Endothelial cell of umbilical vein (primary cell): ENCODE measurements around the gene CALD1. TPM values are rescaled to one million over a fixed set of nuclear protein-coding genes. Genes with fewer than 3 reads are reported as not detected.

ENCODE experiments used
- BruUV-seq: library from RNA; stranded (reverse); fragments of 400-500 nt; replicated peaks from 2 replicates; lab custom pipeline; 2021; lab: Mats Ljungman, UMichigan
- CTCF ChIA-PET: fragments of 300-600, 350-600 bp; sonication (Branson Sonifier 250); formaldehyde crosslinking; loops from one replicate; lab custom pipeline; 2021; ENCODE audit warnings: antibody characterized with exemption, inconsistent platforms; lab: Charles Lee
- POLR2A ChIA-PET: fragments of 300-600, 350-600 bp; sonication (Branson Sonifier 250); formaldehyde crosslinking; loops from one replicate; lab custom pipeline; 2021; ENCODE audit warnings: antibody characterized with exemption, inconsistent platforms; lab: Charles Lee
- DNase-seq: peaks from one replicate; pipeline ENCODE4 v3.0.0-alpha.2; 2011; ENCODE audit warnings: low read depth, low spot score
- FAIRE-seq: peaks from 2 replicates; lab custom pipeline; 2011; peaks lifted over from hg19 to GRCh38; lab: Jason Lieb, UNC
- H2AFZ ChIP-seq: 2 replicates; pipeline ENCODE4 v1.6.0; 2012; ENCODE audit warnings: low read depth, low read length, control low read depth, inconsistent platforms
- H3K27ac ChIP-seq: 2 replicates; pipeline ENCODE4 v1.5.1; 2011; ENCODE audit warnings: low read depth, mild to moderate bottlenecking, control low read depth, low read length, moderate library complexity; ENCODE audit not compliant: insufficient read depth
- H3K27me3 ChIP-seq, 2 experiments: 2 replicates each; pipeline versions ENCODE4 v1.6.0 to v1.6.1; 2011; ENCODE audit warnings: low read length in 2 of 2, mixed read lengths in 1 of 2; ENCODE audit not compliant: control insufficient read depth in 2 of 2, insufficient read depth in 2 of 2
- H3K36me3 ChIP-seq, 2 experiments: 2 replicates in 1 of 2; 3 replicates in 1 of 2; pipeline ENCODE4 v1.5.1; 2011; ENCODE audit warnings: low read length in 2 of 2, mild to moderate bottlenecking in 1 of 2, moderate library complexity in 1 of 2; ENCODE audit not compliant: control insufficient read depth in 2 of 2, insufficient read depth in 2 of 2; ENCODE audit errors: extremely low read depth in 1 of 2
- H3K4me1 ChIP-seq: 3 replicates; pipeline ENCODE4 v1.5.1; 2011; ENCODE audit warnings: mild to moderate bottlenecking, low read length; ENCODE audit not compliant: control insufficient read depth, insufficient read depth; ENCODE audit errors: extremely low read depth
- H3K4me2 ChIP-seq: 2 replicates; pipeline ENCODE4 v1.6.1; 2011; ENCODE audit warnings: low read length, control low read depth, mixed read lengths; ENCODE audit not compliant: insufficient read depth
- H3K4me3 ChIP-seq, 3 experiments: fragments of 200-600 bp in 1 of 3; sonication (generic), shearing (Covaris generic) in 1 of 3; replicated peaks in 1 of 3; 2 replicates each; pipeline ENCODE4 v1.5.1; 2011 to 2016; ENCODE audit warnings: control low read depth in 3 of 3, low read length in 3 of 3, mild to moderate bottlenecking in 2 of 3, inconsistent platforms in 1 of 3, low read depth in 1 of 3, moderate library complexity in 1 of 3; ENCODE audit not compliant: insufficient read depth in 1 of 3
- H3K79me2 ChIP-seq: 2 replicates; pipeline ENCODE4 v1.6.0; 2012; ENCODE audit warnings: low read length, inconsistent platforms; ENCODE audit not compliant: control insufficient read depth, insufficient read depth
- H3K9ac ChIP-seq: replicated peaks from 2 replicates; pipeline ENCODE3; 2011; ENCODE audit warnings: low read length, control low read depth; ENCODE audit not compliant: insufficient read depth; ENCODE audit errors: extremely low read depth
- H3K9me1 ChIP-seq: replicated peaks from 3 replicates; pipeline ENCODE4 v1.6.0; 2011; ENCODE audit warnings: mild to moderate bottlenecking, low read length; ENCODE audit not compliant: control insufficient read depth, insufficient read depth; ENCODE audit errors: extremely low read depth
- H3K9me3 ChIP-seq: replicated peaks from 2 replicates; pipeline ENCODE4 v1.5.1; 2012; ENCODE audit warnings: low read length, inconsistent platforms; ENCODE audit not compliant: control insufficient read depth, insufficient read depth
- H4K20me1 ChIP-seq: replicated peaks from 2 replicates; pipeline ENCODE3; 2011; ENCODE audit warnings: mild to moderate bottlenecking, low read length; ENCODE audit not compliant: control insufficient read depth, insufficient read depth; ENCODE audit errors: extremely low read depth
- FOS ChIP-seq: IDR thresholded peaks from 2 replicates; pipeline ENCODE4 v1.6.1; 2011; ENCODE audit warnings: mild to moderate bottlenecking, low read length, moderate library complexity, borderline replicate concordance; ENCODE audit not compliant: insufficient read depth
- JUN ChIP-seq: IDR thresholded peaks from 2 replicates; pipeline ENCODE4 v1.6.1; 2011; ENCODE audit warnings: borderline replicate concordance, low read depth; ENCODE audit not compliant: insufficient read length, insufficient read depth
- MYC ChIP-seq: IDR thresholded peaks from one replicate; pipeline ENCODE4 v1.6.1; 2011; ENCODE audit warnings: mild to moderate bottlenecking, low read depth, low read length
- dilution Hi-C: fragments of 300-500 bp; cut with MboI; formaldehyde crosslinking; loops from one replicate; pipeline ENCODE4 v1.15.0; 2019; ENCODE audit warnings: low sequenced_read_pairs; ENCODE audit not compliant: extremely low pct_ligation_motif_present
- intact Hi-C: fragments of 100-400 bp; cut with micrococcal nuclease; formaldehyde crosslinking; loops from one replicate; pipeline ENCODE4 v1.10.0; 2022
- polyA plus RNA-seq, 4 experiments: library from polyadenylated mRNA; depleted of rRNA in 3 of 4; stranded (reverse) in 3 of 4; unstranded in 1 of 4; fragments of >200 nt; gene quantifications; 2 replicates each; pipeline versions ENCODE4 v1.2.1 to v1.2.3, GENCODE V29; 2011 to 2012; ENCODE audit warnings: missing spikeins in 1 of 4
- total RNA-seq: library from RNA; stranded (reverse); gene quantifications from 2 replicates; pipeline ENCODE4 v1.2.3, GENCODE V29; 2021
- TF ChIP-seq, protein P1 (sequence below): IDR thresholded peaks from 2 replicates; pipeline ENCODE4 v1.6.1; 2011; ENCODE audit not compliant: insufficient read depth, insufficient read length
- TF ChIP-seq, protein P2 (sequence below), 2 donors: IDR thresholded peaks; 1 replicate in 1 of 2; 2 replicates in 1 of 2; pipeline ENCODE4 v1.5.1; 2011; ENCODE audit warnings: low read length in 2 of 2, mild to moderate bottlenecking in 2 of 2, moderate library complexity in 2 of 2, control low read depth in 1 of 2, inconsistent platforms in 1 of 2, low read depth in 1 of 2; ENCODE audit not compliant: insufficient read depth in 1 of 2; ENCODE audit errors: extremely low read depth in 1 of 2

Gene CALD1
- total and polyA plus RNA-seq, 2 donors (not counting 3 experiments of a cell fraction or from before 2014, with no cell fraction given): 136 to 307 TPM

DNA sequence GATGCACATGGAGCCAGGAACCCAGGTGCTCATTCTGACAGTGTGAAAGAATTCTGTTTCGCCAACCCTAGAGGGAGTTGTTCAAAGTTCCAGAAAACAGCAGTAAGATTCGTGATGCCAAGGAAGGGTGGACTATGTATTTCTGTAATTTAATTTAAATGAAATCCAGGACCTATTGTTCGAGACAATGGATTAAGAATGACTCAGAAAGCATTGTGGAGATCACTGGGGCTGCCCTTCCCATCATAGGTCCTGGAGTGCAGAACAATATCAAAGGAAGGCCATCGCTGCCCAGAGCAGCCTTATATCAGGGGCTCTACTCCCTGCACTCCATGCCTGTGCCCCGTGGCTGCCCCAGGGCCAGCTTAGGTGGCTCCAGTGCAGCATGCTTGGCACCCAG, 32.1 kb upstream of the CALD1 start:
- no peak overlapping the region for H3K9ac ChIP-seq
- no peak overlapping the region for H3K4me3 ChIP-seq
- CTCF ChIA-PET: interaction anchor here (0.9 to 7.2 kb wide), 2 partner anchors 23 to 115 kb away, joined by 3 to 39 read pairs; no protein-coding TSS in a partner anchor
- no peak overlapping the region for H3K27ac ChIP-seq
- TF ChIP-seq, protein P1, sequence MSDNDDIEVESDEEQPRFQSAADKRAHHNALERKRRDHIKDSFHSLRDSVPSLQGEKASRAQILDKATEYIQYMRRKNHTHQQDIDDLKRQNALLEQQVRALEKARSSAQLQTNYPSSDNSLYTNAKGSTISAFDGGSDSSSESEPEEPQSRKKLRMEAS: no peak
- TF ChIP-seq JUN (peak; percentile 9), FOS (peak; percentile 29)
- no peaks in the 10 kb centered on the region for H3K36me3 ChIP-seq
- H3K4me1 ChIP-seq: peaks cover 3% of the 10 kb centered on the region
- H3K27me3 ChIP-seq: no peaks in the 10 kb centered on the region
- H4K20me1 ChIP-seq: no peaks in the 10 kb centered on the region
- BruUV-seq: no TSS peak
- intact Hi-C loops (no loop called here), dilution Hi-C loops (no loop called here)
- POLR2A ChIA-PET: no interaction called here
- no peaks in the 10 kb centered on the region for H3K9me3 ChIP-seq
- H2AFZ ChIP-seq: no peak overlapping the region
- DNase-seq (peak; percentile 31), FAIRE-seq (no peak)
- no peaks in the 10 kb centered on the region for H3K9me1 ChIP-seq
- H3K79me2 ChIP-seq: no peaks in the 10 kb centered on the region
- no peak overlapping the region for H3K4me2 ChIP-seq

DNA sequence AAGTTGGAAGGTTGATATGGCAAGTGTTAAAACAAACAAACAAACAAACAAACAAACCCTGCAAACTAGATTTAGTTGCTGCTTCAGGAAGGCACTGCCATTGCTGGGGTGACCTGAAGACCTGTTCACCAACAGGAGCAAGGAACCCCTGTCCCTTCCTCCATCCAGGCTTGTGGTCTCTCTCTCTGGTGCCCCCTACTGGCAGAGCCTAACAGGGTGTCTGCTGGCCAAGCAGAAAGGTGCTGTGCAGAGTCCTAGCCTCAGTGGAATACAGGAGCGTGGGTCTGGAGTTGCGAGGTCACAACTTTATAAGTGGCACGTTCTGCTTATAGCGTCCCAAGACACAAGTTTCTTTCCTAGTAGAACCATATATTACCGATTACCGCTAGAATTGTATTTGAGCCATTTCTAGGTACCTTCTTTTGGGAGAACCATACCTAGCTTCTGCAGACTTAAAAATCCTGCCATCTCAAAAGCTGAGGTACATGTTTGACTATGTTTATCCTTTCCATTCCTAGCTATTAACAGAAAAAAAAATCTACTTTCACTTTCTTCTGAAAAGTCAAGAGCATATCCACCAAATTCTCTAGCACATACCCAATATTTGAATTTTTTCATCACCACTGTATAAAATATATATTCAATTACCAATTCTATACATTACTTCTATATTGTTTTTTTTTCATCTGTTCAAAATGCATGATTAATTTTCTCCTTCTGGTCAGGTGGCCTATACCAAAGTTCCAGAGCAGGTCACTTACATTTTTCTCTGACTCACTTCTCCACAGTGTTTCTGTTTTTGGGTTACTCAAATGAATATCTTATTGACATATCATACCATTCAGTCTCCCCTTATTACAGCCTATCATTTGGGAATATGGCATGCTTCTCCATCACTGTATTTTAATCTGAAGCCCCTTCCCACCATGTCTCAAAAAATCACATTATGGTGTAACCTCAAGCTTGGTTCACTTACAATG, 29.1 kb upstream of the CALD1 start:
- no peak for TF ChIP-seq MYC
- TF ChIP-seq, protein P2, sequence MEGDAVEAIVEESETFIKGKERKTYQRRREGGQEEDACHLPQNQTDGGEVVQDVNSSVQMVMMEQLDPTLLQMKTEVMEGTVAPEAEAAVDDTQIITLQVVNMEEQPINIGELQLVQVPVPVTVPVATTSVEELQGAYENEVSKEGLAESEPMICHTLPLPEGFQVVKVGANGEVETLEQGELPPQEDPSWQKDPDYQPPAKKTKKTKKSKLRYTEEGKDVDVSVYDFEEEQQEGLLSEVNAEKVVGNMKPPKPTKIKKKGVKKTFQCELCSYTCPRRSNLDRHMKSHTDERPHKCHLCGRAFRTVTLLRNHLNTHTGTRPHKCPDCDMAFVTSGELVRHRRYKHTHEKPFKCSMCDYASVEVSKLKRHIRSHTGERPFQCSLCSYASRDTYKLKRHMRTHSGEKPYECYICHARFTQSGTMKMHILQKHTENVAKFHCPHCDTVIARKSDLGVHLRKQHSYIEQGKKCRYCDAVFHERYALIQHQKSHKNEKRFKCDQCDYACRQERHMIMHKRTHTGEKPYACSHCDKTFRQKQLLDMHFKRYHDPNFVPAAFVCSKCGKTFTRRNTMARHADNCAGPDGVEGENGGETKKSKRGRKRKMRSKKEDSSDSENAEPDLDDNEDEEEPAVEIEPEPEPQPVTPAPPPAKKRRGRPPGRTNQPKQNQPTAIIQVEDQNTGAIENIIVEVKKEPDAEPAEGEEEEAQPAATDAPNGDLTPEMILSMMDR (IDR thresholded peaks at IDR 0.05; ENCODE audit: extremely low read depth in 1 of 2, insufficient read depth in 1 of 2, low read depth in 1 of 2, low read length in 2 of 2): peak; percentile 68 to 76
- Histone ChIP-seq H3K27me3 (no peaks in the 10 kb centered on the region), H3K4me3 (no peak overlapping the region), H3K9me1 (no peaks in the 10 kb centered on the region), H3K79me2 (no peaks in the 10 kb centered on the region), H4K20me1 (no peaks in the 10 kb centered on the region), H3K36me3 (no peaks in the 10 kb centered on the region), H3K4me2 (no peak overlapping the region), H3K4me1 (no peaks in the 10 kb centered on the region), H2AFZ (no peak overlapping the region), H3K9ac (no peak overlapping the region), H3K27ac (no peak overlapping the region), H3K9me3 (no peaks in the 10 kb centered on the region)
- ChIA-PET CTCF (interaction anchor here (1.0 to 7.2 kb wide), 10 partner anchors 8 to 318 kb away, joined by 3 to 39 read pairs (median 6); no protein-coding TSS in a partner anchor), POLR2A (interaction anchor here (0.6 to 1.4 kb wide), 2 partner anchors 29 to 79 kb away, joined by 3 to 4 read pairs; partner anchors contain the start of gene CALD1)
- dilution Hi-C loops: no loop called here
- no TSS peak for BruUV-seq
- FAIRE-seq (peak; percentile 18), DNase-seq (peak; percentile 51)
- intact Hi-C loops: loop anchor here (1.0 to 5.0 kb wide), 4 partner anchors 26 to 318 kb away; partner anchors contain the start of gene CALD1
